Gastrocnemius medialis (tissue), 4 donors: ENCODE data around the gene SPRN. TPM values are rescaled to one million over a fixed set of nuclear protein-coding genes. Genes with fewer than 3 reads are reported as not detected.
"Not testable (repeated sequence)": the region's sequence is repeated elsewhere in the genome, so short reads cannot be mapped to it uniquely, and the experiment has no call there.

Source experiments
- ATAC-seq, 2 donors: fragments of 150-250 bp; one replicate each; pipeline ENCODE4 v1.9.1; 2016
- DNase-seq, 2 donors: peaks; one replicate each; pipeline ENCODE4 v3.0.0-alpha.2; 2019
- H3K27ac ChIP-seq, 4 donors: fragments of 200-600 bp; sonication (generic); 1 replicate in 1 of 4; 2 replicates in 3 of 4; pipeline ENCODE4 v1.5.1; 2016 to 2018; ENCODE audit warnings: mild to moderate bottlenecking in 2 of 4, moderate library complexity in 1 of 4
- H3K27me3 ChIP-seq, 3 donors: fragments of 200-600 bp; sonication (generic) in 2 of 3; 1 replicate in 1 of 3; 2 replicates in 2 of 3; pipeline versions ENCODE4 v1.5.1 to v1.6.0; 2016 to 2019; ENCODE audit warnings: mild to moderate bottlenecking in 1 of 3, moderate library complexity in 1 of 3
- H3K36me3 ChIP-seq, 2 donors: fragments of 200-600 bp; sonication (generic) in 1 of 2; one replicate each; pipeline ENCODE4 v1.5.1; 2017 to 2018
- H3K4me1 ChIP-seq, 2 donors: fragments of 200-600 bp; sonication (generic) in 1 of 2; one replicate each; pipeline ENCODE4 v1.5.1; 2016 to 2017; ENCODE audit warnings: mild to moderate bottlenecking in 2 of 2
- H3K4me3 ChIP-seq, 4 donors: fragments of 200-600 bp; sonication (generic) in 3 of 4; 1 replicate in 1 of 4; 2 replicates in 3 of 4; pipeline ENCODE4 v1.5.1; 2016 to 2019; ENCODE audit warnings: mild to moderate bottlenecking in 2 of 4
- H3K9me3 ChIP-seq, 3 donors: fragments of 200-600 bp; sonication (generic) in 2 of 3; 1 replicate in 1 of 3; 2 replicates in 2 of 3; pipeline ENCODE4 v1.5.1; 2016 to 2019
- POLR2A ChIP-seq, 2 donors: fragments of 450-650 bp; IDR thresholded peaks; one replicate each; pipeline ENCODE4 v1.6.1; 2017; ENCODE audit warnings: antibody characterized with exemption in 2 of 2, mild to moderate bottlenecking in 2 of 2, moderate library complexity in 2 of 2
- in situ Hi-C, 4 donors: fragments of 200-750 bp; cut with MboI; loops; one replicate each; pipeline versions ENCODE4 v1.15.0 to v1.8.0; 2017; ENCODE audit warnings: low sequenced_read_pairs in 4 of 4
- intact Hi-C: fragments of 100-400 bp; cut with DNase I; formaldehyde crosslinking; loops from one replicate; pipeline ENCODE4 v1.15.1; 2023; ENCODE audit warnings: low total_unique reads
- total RNA-seq, 4 donors: library from RNA; depleted of rRNA; stranded (reverse); fragments of >200 nt; gene quantifications; one replicate each; pipeline versions ENCODE4 v1.1.0 to v1.2.3, GENCODE V29; 2016
- TF ChIP-seq, protein P1 (sequence below), 5 experiments: fragments of 450-650 bp in 3 of 5; fragments of 200-600 bp in 2 of 5; sonication (generic) in 2 of 5; IDR thresholded peaks in 4 of 5; conservative IDR thresholded peaks in 1 of 5; 1 replicate in 4 of 5; 2 replicates in 1 of 5; pipeline ENCODE4 v1.5.1; 2016 to 2019; ENCODE audit warnings: antibody characterized with exemption in 5 of 5, mild to moderate bottlenecking in 3 of 5, moderate library complexity in 3 of 5

The SPRN gene
- total RNA-seq, 4 donors from 2014 or later: not detected

- Histone ChIP-seq H3K27ac (no peak overlapping the region), H3K4me3 (no peak overlapping the region), H3K9me3 (no peaks in the 10 kb centered on the region), H3K4me1 (no peaks in the 10 kb centered on the region), H3K36me3 (peaks cover 0 to 29% of the 10 kb centered on the region in 2 donors), H3K27me3 (peaks cover 0 to 6% (median 5%) of the 10 kb centered on the region in 3 donors)
- no peak for DNase-seq
- in situ Hi-C loops (no loop called here), intact Hi-C loops (no loop called here)
- no peak for ATAC-seq
- TF ChIP-seq, protein P1, sequence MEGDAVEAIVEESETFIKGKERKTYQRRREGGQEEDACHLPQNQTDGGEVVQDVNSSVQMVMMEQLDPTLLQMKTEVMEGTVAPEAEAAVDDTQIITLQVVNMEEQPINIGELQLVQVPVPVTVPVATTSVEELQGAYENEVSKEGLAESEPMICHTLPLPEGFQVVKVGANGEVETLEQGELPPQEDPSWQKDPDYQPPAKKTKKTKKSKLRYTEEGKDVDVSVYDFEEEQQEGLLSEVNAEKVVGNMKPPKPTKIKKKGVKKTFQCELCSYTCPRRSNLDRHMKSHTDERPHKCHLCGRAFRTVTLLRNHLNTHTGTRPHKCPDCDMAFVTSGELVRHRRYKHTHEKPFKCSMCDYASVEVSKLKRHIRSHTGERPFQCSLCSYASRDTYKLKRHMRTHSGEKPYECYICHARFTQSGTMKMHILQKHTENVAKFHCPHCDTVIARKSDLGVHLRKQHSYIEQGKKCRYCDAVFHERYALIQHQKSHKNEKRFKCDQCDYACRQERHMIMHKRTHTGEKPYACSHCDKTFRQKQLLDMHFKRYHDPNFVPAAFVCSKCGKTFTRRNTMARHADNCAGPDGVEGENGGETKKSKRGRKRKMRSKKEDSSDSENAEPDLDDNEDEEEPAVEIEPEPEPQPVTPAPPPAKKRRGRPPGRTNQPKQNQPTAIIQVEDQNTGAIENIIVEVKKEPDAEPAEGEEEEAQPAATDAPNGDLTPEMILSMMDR (IDR thresholded peaks at IDR 0.05 in 4 of 5, conservative IDR thresholded peaks at IDR 0.05 in 1 of 5): no peak
- no peak for TF ChIP-seq POLR2A (IDR thresholded peaks at IDR 0.05)
These were observed 4.4 kb downstream of the SPRN start for GRCh38 chr10:133420028-133420427.

- intact Hi-C loops (no loop called here), in situ Hi-C loops (no loop called here)
- DNase-seq (no peak), ATAC-seq (no peak)
- Histone ChIP-seq H3K4me3 (no peak overlapping the region), H3K27me3 (peaks cover 0 to 6% (median 5%) of the 10 kb centered on the region in 3 donors), H3K9me3 (no peaks in the 10 kb centered on the region), H3K4me1 (no peaks in the 10 kb centered on the region), H3K27ac (no peak overlapping the region), H3K36me3 (peaks cover 0 to 31% of the 10 kb centered on the region in 2 donors)
- TF ChIP-seq, protein P1 (IDR thresholded peaks at IDR 0.05 in 4 of 5, conservative IDR thresholded peaks at IDR 0.05 in 1 of 5): no peak
These were observed 5.0 kb downstream of the SPRN start for GRCh38 chr10:133419211-133419950.

- no peak for ATAC-seq
- DNase-seq: no peak
- peaks cover 0 to 31% of the 10 kb centered on the region in 2 donors for H3K36me3 ChIP-seq
- in situ Hi-C loops: no loop called here
- no peak overlapping the region for H3K27ac ChIP-seq
- H3K4me3 ChIP-seq: no peak overlapping the region
- H3K9me3 ChIP-seq: no peaks in the 10 kb centered on the region
- TF ChIP-seq, protein P1 (IDR thresholded peaks at IDR 0.05 in 4 of 5, conservative IDR thresholded peaks at IDR 0.05 in 1 of 5): no peak
- no peak for TF ChIP-seq POLR2A (IDR thresholded peaks at IDR 0.05)
- intact Hi-C loops: no loop called here
- no peaks in the 10 kb centered on the region for H3K4me1 ChIP-seq
- H3K27me3 ChIP-seq: peaks cover 0 to 6% (median 5%) of the 10 kb centered on the region in 3 donors
These were observed 6.0 kb downstream of the SPRN start for GRCh38 chr10:133418289-133418993.

DNA sequence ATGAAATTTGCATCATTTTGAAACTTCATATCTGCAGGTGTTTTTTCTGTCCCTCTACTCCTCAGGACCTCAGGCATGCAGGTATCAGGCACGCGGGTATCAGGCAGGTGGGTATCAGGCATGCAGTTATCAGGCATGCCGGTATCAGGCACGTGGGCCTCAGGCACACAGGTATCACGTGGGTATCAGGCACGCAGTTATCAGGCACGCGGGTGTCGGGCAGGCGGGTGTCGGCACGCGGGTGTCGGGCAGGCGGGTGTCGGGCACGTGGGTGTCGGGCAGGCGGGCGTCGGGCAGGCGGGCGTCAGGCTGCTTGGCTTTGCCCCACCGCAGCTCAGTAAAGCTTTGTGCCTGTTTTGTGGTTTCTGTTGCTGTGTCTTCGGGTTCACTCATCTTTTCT is 8.7 kb downstream of the SPRN start:
- no peak for TF ChIP-seq POLR2A (IDR thresholded peaks at IDR 0.05)
- TF ChIP-seq, protein P1 (IDR thresholded peaks at IDR 0.05 in 4 of 5, conservative IDR thresholded peaks at IDR 0.05 in 1 of 5): no peak
- H3K27ac ChIP-seq: no peak overlapping the region
- no peak for DNase-seq
- intact Hi-C loops (no loop called here), in situ Hi-C loops (no loop called here)
- ATAC-seq: no peak
- H3K4me1 ChIP-seq: no peaks in the 10 kb centered on the region
- H3K27me3 ChIP-seq: no peaks in the 10 kb centered on the region
- H3K9me3 ChIP-seq: peaks cover 0 to 4% (median 0%) of the 10 kb centered on the region in 3 donors
- peaks cover 0 to 49% of the 10 kb centered on the region in 2 donors for H3K36me3 ChIP-seq
- H3K4me3 ChIP-seq: no peak overlapping the region

- H3K27ac ChIP-seq, H3K27me3 ChIP-seq, H3K4me3 ChIP-seq, H3K9me3 ChIP-seq, intact Hi-C loops, ATAC-seq, in situ Hi-C loops, DNase-seq, H3K4me1 ChIP-seq: not testable (repeated sequence)
- H3K36me3 ChIP-seq: peaks cover 0 to 48% of the 10 kb centered on the region in 2 donors
These were observed 10.0 kb downstream of the SPRN start for GRCh38 chr10:133414401-133414800.
